Stomach smooth muscle (tissue), 2 donors: ENCODE results near the gene R3HDM2.

Source experiments
- H3K27ac ChIP-seq: one replicate; pipeline ENCODE4 v1.7.0; 2013; ENCODE audit warnings: mild to moderate bottlenecking, low read length, inconsistent platforms
- H3K27me3 ChIP-seq, 2 donors: one replicate each; pipeline ENCODE4 v1.7.0; 2013; ENCODE audit warnings: low read length in 2 of 2; ENCODE audit not compliant: insufficient read depth in 2 of 2, control insufficient read depth in 1 of 2
- H3K36me3 ChIP-seq, 2 donors: one replicate each; pipeline ENCODE4 v1.7.0; 2013; ENCODE audit warnings: low read length in 2 of 2; ENCODE audit not compliant: control insufficient read depth in 2 of 2, insufficient read depth in 2 of 2
- H3K4me1 ChIP-seq: one replicate; pipeline ENCODE4 v1.7.0; 2013; ENCODE audit warnings: low read length; ENCODE audit not compliant: control insufficient read depth, insufficient read depth
- H3K4me3 ChIP-seq, 2 donors: one replicate each; pipeline ENCODE4 v1.7.0; 2013; ENCODE audit warnings: low read length in 2 of 2
- H3K9ac ChIP-seq, 2 donors: one replicate each; pipeline ENCODE4 v1.7.0; 2013; ENCODE audit warnings: low read length in 2 of 2, mild to moderate bottlenecking in 1 of 2
- H3K9me3 ChIP-seq, 2 donors: one replicate each; pipeline ENCODE4 v1.7.0; 2013; ENCODE audit warnings: low read length in 2 of 2; ENCODE audit not compliant: control insufficient read depth in 2 of 2
- donor health status: healthy.
- donor health status: Pancreatic carcinoma.

Gene R3HDM2

GRCh38 chr12:57219205-57219992, 211.4 kb downstream of the R3HDM2 start:
- Histone ChIP-seq H3K27me3 (peaks cover 80 to 97% of the 10 kb centered on the region in 2 donors), H3K4me1 (peaks cover 27% of the 10 kb centered on the region), H3K27ac (no peak overlapping the region), H3K9ac (no peak overlapping the region), H3K9me3 (no peaks in the 10 kb centered on the region), H3K36me3 (no peaks in the 10 kb centered on the region), H3K4me3 (no peak overlapping the region)

GRCh38 chr12:57218030-57218853, 212.6 kb downstream of the R3HDM2 start:
- H3K27me3 ChIP-seq: peaks cover 73 to 88% of the 10 kb centered on the region in 2 donors
- no peaks in the 10 kb centered on the region for H3K36me3 ChIP-seq
- no peak overlapping the region for H3K9ac ChIP-seq
- H3K4me3 ChIP-seq: no peak overlapping the region
- H3K4me1 ChIP-seq: peaks cover 36% of the 10 kb centered on the region
- H3K9me3 ChIP-seq: no peaks in the 10 kb centered on the region
- H3K27ac ChIP-seq: no peak overlapping the region

GRCh38 chr12:57216921-57217879, 213.6 kb downstream of the R3HDM2 start:
- H3K4me1 ChIP-seq: peaks cover 36% of the 10 kb centered on the region
- H3K9me3 ChIP-seq: no peaks in the 10 kb centered on the region
- H3K27me3 ChIP-seq: peaks cover 64 to 78% of the 10 kb centered on the region in 2 donors
- peaks cover 0 to 2% of the 10 kb centered on the region in 2 donors for H3K36me3 ChIP-seq
- no peak overlapping the region for H3K27ac ChIP-seq
- H3K9ac ChIP-seq: no peak overlapping the region
- peak overlapping the region; percentile 53 to 66 for H3K4me3 ChIP-seq

DNA sequence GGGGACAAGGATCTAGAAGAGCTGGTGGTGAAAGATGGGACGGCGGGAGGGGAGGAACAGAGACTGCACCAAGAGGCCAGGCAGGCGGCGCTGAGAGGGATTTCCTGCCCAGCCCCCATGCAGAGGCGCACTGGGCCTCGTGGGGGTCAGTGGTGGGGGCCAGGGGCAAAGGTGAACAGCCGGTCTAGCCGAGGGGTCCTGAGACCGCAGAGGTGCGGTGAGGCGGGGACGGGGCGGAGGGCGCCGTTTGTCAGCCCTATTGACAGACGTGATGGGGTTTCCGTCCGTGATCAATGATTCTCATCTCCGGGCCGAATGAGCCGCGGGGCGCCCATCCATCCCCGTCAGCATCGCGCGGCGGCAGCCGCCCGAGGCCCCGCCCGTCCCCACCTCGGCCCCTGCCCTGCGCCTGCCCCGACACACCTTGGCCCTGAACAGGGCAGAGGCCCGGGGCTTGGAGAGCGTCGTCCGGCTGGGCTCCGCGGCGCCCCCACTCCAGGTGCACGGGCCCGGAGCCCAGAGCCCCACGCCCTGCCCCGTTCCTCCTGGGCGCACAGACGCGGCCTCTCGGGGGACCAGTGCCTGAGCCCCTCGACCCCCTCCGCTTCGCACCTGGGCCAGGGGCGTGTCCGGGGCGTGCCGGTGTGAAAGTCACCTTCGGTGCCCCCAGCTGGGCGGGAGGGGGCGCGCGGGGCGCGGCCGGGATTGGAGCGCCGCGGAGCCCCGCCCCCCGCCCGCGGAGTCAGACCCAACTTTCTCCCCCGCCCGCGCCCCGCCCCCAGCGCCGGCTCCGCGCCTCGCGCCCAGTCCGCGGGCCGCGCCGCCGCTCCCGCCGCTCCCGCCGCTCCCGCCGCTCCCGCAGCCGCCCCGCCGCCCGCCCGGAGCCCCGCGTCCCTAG, 214.6 kb downstream of the R3HDM2 start, which contains the start of gene NXPH4:
Gene NXPH4 (plus strand): TSS at position 781 of the 898 bp plus-strand sequence. CDS start 176 bp downstream, outside the sequence.
- Histone ChIP-seq H3K4me3 (peak within 1 kb of the TSS; percentile 53 to 66), H3K9me3 (no peaks in the 10 kb centered on the region), H3K4me1 (peaks cover 36% of the 10 kb centered on the region), H3K27ac (no peak within 1 kb of the TSS), H3K36me3 (peaks cover 0 to 6% of the 10 kb centered on the region in 2 donors), H3K9ac (no peak within 1 kb of the TSS), H3K27me3 (peaks cover 55 to 68% of the 10 kb centered on the region in 2 donors)

- H3K27ac ChIP-seq: no peak overlapping the region
- H3K4me1 ChIP-seq: peaks cover 36% of the 10 kb centered on the region
- H3K9ac ChIP-seq: no peak overlapping the region
- peaks cover 0 to 9% of the 10 kb centered on the region in 2 donors for H3K36me3 ChIP-seq
- no peak overlapping the region for H3K4me3 ChIP-seq
- H3K27me3 ChIP-seq: peaks cover 49 to 62% of the 10 kb centered on the region in 2 donors
- H3K9me3 ChIP-seq: no peaks in the 10 kb centered on the region
Measured at GRCh38 chr12:57215668-57216013, 215.2 kb downstream of the R3HDM2 start.

DNA sequence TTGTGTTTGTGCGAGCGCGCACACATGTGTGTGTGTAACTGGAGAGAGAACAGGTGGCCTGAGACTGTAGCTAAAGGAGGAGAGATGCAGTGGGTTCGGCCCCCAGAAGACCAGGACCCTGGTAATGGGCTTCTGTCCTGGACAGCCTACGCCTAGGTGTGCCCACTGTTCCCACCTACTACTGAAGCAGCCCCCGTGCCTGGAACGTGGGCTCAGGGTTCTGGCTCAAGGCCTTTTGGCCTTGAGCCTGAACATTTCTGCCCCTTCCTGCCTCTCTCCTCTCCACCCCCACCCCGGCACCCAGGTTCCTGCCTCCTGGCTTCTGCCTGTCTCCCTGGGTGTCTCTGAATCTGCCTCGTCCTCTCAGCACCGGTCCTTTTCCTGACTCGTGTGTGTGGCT, 215.8 kb downstream of the R3HDM2 start:
- H3K36me3 ChIP-seq: peaks cover 2 to 9% of the 10 kb centered on the region in 2 donors
- H3K9ac ChIP-seq: no peak overlapping the region
- no peak overlapping the region for H3K27ac ChIP-seq
- no peak overlapping the region for H3K4me3 ChIP-seq
- H3K4me1 ChIP-seq: peaks cover 36% of the 10 kb centered on the region
- peaks cover 47 to 57% of the 10 kb centered on the region in 2 donors for H3K27me3 ChIP-seq
- no peaks in the 10 kb centered on the region for H3K9me3 ChIP-seq

DNA sequence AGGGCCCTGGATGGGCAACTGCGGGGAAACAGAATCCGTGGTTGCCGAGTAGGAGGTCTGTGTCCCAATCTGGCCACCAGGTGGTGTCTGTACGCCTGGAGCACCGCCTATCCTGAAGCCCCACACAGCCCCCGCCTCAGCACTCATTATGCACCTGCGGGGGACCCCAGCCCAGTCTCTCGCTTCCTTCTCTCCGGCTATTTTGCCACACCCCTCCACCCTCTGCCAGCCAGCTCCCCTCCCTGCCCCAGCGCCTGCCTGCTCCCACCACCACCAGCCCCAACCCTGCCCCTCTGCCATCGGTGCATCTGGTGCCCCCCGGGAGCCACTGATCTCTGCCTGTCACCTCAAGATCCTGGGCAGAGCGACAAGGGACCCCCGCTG, 216.5 kb downstream of the R3HDM2 start:
- H3K4me3 ChIP-seq: no peak overlapping the region
- H3K27ac ChIP-seq: no peak overlapping the region
- H3K4me1 ChIP-seq: peaks cover 36% of the 10 kb centered on the region
- no peaks in the 10 kb centered on the region for H3K9me3 ChIP-seq
- no peak overlapping the region for H3K9ac ChIP-seq
- H3K27me3 ChIP-seq: peaks cover 41 to 51% of the 10 kb centered on the region in 2 donors
- peaks cover 5 to 14% of the 10 kb centered on the region in 2 donors for H3K36me3 ChIP-seq

GRCh38 chr12:57213763-57214397, 217.0 kb downstream of the R3HDM2 start:
- peaks cover 38 to 45% of the 10 kb centered on the region in 2 donors for H3K27me3 ChIP-seq
- no peak overlapping the region for H3K27ac ChIP-seq
- H3K9ac ChIP-seq: peak overlapping the region in 1 of 2 donors; percentile 27
- H3K9me3 ChIP-seq: no peaks in the 10 kb centered on the region
- no peak overlapping the region for H3K4me3 ChIP-seq
- H3K4me1 ChIP-seq: peaks cover 36% of the 10 kb centered on the region
- H3K36me3 ChIP-seq: peaks cover 5 to 17% of the 10 kb centered on the region in 2 donors

- peaks cover 36% of the 10 kb centered on the region for H3K4me1 ChIP-seq
- H3K9ac ChIP-seq: peak overlapping the region in 1 of 2 donors; percentile 27
- H3K36me3 ChIP-seq: peaks cover 5 to 22% of the 10 kb centered on the region in 2 donors
- no peak overlapping the region for H3K4me3 ChIP-seq
- H3K27ac ChIP-seq: no peak overlapping the region
- H3K27me3 ChIP-seq: peaks cover 31 to 39% of the 10 kb centered on the region in 2 donors
- H3K9me3 ChIP-seq: no peaks in the 10 kb centered on the region
Measured at GRCh38 chr12:57213058-57213715, 217.7 kb downstream of the R3HDM2 start.
